GM19035 (cell line): Measurements from ENCODE around the gene KCNF1.

ENCODE experiments used
- ATAC-seq: cut with Tn5 transposase; IDR thresholded peaks from one replicate; pipeline ENCODE4 v1.9.1; 2021; ENCODE audit not compliant: unreplicated experiment

KCNF1 gene, protein sequence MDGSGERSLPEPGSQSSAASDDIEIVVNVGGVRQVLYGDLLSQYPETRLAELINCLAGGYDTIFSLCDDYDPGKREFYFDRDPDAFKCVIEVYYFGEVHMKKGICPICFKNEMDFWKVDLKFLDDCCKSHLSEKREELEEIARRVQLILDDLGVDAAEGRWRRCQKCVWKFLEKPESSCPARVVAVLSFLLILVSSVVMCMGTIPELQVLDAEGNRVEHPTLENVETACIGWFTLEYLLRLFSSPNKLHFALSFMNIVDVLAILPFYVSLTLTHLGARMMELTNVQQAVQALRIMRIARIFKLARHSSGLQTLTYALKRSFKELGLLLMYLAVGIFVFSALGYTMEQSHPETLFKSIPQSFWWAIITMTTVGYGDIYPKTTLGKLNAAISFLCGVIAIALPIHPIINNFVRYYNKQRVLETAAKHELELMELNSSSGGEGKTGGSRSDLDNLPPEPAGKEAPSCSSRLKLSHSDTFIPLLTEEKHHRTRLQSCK

DNA sequence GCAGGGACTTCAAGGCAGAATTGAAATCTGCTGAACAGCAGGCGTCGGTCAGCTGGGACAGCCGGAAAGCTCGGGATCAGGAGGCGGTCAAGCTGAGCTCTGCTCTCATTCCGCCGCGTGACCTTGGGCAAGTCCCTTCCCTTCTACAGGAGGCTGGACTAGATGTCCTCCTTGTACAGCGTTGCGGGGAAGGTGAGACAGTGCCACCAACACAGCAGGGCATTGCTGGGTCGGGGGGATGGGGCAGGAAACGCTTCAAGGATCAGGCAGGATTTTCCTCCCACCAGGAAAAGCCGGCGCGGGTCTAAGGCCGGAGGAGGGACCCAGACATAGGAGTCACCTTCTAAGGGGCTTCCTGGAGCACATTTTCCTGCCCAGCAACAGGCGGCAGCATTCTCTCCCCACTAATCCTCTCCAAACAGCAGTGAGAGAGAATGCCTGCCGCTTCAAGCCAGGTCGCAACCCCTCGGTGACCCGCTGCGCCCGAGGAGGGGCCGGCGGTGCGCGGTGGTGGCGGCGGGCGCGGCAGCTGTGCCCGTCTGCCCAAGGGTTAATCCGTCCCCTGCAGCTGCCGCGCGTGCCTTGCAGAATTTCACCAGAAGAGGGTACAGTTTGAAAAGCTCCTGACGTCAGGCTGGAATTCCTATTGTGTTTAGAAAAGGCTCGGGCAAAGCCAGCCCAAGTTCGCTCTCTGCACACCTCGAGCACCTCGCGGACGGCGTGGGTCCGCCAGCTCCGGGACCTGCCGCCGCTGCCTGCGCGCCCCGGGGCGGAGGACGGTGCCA lies at the start of gene KCNF1:
TSS of gene KCNF1 (plus strand) at position 644 of the 785 bp plus-strand sequence. CDS start 493 bp downstream, outside the sequence.
- no peak for ATAC-seq

DNA sequence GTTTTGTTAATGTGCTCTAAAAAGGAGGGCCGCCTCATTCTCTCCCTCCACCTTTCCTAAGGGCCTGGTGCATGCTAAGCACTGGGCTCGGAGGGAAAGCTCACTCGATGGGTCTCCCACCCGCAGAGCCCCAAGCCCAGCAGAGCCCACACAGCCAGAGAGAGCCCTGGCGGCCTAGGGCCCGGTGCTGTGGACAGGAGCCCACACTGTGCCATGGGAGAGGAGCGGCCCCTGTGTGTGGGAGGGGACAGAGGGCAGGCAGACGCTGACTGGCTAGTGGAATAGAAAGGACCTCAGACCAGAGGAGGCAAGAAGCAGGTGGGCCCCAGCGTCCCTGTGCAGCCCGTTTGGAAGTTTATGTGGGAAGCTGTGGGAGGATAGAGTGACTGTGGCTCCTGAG lies 49.4 kb upstream of the KCNF1 start:
- ATAC-seq = no peak

DNA sequence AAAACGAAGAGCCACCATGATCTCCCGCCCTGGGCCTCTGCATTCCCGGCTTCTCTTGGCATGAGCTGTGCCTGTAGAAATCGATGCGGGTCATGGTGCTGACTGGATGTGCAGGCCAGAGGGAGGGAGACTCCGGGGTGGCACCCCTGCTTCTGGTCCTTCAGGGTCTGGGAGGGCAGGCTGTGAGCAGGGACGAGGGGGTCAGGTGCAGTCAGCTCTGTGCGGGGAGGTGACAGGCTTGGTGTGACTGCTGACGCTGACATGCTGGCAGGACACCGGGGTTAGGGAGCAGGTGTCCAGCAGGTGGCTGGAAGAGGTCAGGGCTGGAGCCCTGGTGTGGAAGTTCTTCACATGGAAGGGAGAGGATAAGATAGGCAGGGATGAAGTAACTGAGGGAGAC lies 48.7 kb upstream of the KCNF1 start:
- no peak for ATAC-seq

DNA sequence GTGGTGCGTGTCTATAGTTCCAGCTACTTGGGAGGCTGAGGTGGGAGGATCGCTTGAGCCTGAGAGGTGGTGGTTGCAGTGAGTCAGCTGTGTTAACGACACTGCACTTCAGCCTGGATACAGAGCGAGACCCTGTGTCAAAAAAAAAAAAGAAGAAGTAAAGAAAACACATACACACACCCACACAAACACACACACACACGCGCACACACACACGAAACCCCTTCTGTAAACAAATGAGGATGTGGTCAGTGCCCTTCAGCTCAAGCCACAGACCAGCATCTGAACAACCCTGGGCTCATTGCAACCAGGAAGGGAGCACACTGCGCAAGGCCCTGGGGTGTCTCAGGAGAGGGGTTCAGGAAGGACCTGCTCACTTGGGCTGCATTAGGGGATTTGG lies 47.9 kb upstream of the KCNF1 start:
- ATAC-seq = peak; percentile 66

DNA sequence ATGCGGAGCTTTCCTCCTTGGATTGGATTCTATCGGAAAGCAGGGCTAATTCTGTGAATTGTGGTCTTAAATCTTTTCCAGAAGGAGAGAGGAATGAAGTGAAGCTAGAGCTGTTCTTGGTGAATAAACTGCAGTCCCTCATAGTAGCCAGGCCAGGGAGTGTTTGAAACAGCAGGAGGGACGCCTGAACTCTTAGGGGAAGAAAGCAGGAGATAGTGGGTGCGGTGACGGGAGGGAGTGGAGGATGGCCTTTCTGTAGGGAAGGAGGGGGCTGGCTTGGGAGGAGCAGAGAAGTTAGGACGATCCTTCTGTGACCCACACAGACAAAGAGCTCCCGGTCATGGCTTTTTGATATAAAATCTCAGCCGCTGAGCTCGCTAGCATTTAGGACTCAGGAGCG lies 47.5 kb upstream of the KCNF1 start:
- ATAC-seq = no peak

DNA sequence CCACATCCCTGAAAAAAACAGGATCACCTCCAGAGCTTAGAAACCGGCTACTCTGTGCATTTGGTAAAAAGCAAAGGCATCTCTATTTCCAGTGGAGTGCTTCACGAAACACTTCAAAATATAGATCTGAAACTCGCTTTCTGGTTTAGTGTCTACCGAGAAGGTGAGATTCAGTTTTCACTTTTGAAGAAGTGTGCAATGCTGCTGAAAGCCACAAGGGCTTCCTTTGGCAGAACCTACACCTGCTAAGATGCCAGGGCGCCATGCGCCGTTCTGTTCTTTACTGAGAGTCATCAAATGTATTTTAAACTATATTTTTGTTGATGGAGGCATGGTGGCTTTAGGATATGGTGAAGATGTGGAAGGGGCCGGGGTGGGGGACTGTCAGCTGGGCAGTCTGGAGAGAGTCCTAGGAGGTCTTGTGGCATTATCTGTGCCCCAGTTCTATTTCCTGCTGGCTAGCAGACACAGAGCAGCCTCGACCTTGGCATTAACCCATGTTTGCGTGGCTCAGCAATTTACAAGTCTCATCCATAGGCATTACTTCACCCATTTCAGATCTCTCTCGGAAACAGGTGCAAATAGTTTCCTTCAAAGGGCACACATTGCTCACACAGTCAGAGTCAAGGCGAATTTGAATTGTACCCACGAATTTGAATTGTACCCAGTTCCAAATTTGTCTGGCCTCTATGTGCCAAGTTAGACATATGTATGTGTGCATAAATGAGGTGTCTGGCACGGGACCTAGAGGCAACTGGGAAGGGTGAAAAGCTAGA lies 46.7 kb upstream of the KCNF1 start:
- peak; percentile 92 for ATAC-seq

DNA sequence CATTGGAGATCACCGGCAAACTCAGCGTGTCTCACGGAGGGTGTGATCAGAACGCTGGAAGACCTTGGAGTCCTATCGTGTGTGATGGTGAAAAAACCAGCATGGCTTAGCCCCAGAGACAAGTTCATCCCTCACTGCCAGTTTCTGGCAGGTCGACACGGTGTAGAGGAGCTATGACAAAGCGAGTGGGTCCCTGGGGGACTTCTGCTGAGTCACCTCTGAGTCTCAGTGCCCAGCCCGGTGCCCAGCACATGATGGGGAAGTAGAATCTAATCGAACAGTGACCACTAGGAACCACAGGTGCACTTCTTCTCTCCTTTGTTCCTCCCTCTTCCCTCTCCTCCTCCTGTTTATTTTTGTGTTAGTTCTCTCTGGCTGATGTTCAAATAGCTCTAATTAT lies 45.9 kb upstream of the KCNF1 start:
- ATAC-seq = no peak

DNA sequence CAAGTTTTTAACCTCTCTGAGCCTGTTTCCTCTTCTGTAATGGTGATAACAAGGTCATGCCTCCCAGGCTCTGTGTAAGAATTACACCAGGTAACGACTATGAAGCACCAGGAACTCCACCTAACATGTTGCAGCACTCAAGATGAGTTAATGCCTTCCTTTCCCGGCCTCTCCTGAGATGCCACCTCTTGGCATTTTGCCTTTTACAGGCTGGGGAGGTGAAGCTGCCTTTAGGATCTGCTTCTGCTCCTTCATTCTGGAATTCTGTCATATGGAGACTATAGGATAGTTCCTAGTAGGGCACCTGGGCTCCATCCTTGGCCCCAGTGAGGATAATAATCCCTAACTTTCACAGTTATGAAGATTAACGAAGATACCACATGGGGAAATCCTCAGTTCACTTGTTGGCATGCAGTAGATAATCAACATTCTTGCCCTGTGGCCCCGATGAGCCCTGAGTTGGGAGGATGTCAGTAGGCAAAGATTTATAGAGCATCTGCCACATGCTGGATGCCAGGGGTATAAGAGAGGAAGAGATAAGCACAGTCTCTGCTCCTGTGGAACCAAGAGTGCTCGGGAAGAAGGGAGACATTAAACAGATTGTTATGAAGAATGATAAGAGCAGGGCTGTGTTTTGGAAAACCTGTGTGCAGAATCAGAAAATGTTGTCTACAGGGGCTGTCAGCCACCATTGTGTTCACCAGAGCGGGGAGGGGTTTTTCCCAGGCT lies 43.9 kb upstream of the KCNF1 start:
- ATAC-seq = no peak

DNA sequence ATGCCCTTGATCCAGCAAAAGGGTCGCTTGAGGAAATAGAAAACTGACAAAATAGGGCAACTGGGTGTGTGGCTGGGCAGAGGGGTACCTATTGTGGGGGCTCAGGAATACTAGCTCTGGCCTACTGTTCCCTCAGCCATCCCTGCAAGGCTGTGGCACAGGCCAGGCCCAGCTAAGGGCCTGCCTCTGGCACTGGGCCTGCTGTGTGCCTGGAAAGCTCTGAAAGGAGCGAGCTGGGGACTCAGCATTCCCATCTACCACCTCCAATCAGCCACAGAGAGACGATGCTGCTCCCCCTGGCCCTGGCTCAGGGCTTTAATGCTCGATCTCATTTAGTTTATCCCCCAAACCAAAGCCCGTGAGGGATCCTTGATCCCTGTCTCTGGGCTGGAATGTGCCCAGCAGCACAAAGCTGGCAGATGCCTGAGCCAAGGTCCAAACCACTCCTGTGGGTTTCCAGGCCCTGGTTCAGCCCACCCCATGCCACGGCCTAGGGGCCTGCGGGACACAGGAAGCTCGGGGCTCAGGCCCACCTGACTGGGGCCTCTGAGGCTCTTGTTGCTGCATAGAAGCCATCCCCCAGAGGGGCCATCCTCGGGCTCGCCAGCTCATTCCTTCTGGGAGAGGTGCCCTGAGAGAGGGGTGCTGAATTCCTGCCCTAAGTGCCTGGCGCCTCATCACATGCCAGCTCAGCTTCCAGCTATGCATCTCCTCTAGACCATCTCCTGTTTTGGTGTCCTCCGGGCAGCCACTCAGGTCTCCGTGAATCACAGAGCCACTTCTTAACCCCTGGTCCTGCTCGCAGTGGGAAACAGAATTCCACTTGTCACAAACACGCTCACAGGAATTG lies 43.0 kb upstream of the KCNF1 start:
- ATAC-seq = no peak

DNA sequence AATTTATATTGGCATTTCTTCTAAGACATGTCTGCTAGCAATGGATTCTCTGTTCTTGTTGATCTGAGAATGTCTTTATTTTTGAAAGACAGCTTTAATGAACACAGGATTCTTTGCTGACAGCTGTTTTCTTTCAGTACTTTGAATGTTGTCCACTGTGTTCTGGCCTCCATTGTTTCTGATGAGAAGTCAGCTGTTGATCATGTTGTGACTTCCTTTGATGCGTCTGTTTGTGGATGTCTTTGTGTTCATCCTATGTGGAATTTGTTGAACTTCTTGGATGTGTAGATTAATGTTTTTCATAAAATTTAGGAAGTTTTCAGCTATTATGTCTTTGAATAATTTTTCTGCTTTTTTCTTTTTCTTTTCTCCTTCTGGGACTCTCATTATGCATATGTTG lies 39.8 kb upstream of the KCNF1 start:
- no peak for ATAC-seq

DNA sequence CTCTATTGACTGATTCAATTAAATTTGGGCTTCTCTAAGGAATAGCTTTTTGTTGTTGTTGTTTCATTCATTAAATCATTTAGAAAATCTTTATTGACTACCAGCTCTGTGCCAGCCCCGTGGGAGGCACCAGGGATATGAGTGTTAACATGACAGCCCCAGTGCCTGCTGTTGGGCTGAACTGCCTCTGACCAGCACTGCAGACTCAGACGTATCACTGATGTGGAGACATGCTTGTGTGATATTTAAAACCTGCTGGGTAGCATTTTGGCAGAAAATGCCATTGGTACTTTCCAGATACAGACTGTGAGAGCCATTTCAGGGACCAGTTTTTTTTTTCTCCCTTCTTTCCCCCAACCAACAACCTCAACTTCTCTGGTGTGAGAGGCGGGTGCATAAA lies 38.6 kb upstream of the KCNF1 start:
- no peak for ATAC-seq

DNA sequence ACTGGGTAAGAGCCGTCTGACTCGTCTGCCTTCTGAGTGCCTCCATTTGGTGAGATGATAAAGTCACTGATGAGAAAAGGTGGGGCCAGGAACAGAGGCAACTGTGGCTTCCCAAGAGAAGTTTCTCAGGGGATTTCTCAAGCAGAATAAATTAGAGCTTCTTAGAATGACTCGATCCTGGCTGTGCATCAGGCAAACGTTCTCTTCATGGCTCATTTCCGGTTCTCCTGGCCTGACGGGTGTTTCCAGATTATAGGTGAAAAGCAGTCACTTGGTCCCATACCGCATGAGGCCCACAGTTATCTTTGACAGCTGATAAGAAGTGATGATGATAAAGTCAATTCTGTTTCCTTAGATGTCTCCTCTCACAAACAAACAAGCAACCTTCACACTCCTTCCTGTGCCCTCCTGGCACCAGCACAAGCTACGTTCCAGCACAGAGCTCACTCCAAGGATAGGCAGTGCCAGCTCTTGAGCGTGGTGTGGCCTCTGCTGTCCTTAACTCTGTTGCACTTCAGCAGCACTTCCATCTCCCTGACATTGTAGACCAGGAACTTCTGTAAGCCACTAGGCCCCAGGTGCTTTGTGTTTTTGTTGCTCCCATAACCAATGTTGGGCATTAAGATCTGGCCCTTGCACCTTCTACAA lies 37.8 kb upstream of the KCNF1 start:
- ATAC-seq = no peak

DNA sequence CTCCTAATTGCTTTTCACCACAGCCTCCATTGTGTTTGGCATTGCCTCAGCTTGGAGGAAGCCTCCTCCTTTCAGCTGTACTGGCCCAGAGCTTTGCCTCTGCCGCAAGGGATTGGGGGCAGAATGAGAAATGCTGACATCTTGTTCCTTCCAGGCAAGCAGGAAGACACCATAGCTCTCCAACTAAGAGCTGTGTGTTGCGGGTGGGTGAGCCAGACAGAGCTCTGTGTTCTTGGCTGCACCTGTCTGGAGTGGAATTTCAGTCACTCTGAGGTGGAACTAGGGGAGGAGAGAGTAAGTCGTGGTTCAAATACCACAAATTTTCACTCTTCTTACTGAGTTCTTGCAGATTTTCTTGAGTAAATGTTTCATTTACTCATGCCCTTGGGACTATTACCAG lies 36.6 kb upstream of the KCNF1 start:
- ATAC-seq = no peak

DNA sequence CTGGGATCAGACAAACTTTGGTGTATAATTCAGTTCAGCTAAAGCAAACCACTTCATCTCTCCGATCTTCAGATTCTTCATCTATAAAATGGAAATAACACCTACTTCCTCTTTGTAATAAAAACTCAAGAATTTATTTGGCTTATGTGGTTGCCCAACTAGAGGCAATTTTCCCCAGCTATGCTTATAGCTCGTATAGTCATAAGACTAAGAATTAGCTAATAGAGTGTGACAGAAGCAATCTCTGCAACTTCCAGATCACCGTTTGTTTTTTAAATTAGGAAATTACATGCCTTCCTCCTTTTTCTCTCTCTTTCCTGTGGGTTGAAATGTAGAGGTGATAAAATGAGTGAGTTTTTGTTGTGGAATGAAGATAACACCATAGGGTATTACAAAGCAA lies 35.3 kb upstream of the KCNF1 start:
- no peak for ATAC-seq

DNA sequence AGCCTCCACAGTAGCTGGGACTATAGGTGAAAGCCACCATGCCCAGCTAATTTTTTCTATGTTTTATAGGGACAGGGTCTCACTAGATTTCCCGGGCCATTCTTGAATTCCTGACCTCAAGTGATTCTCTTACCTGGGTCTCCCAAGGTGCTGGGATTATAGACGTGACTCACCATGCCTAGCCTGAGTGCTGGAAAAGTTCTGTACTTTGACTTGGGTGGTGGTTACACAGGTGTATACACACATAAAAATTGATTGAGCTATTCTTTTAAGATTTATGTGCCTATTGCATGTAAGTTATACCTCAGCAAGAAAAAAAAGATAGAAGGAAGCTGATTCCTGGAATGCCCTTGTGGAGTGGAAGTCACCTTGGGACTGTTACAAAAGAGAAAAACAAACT lies 34.8 kb upstream of the KCNF1 start:
- no peak for ATAC-seq

DNA sequence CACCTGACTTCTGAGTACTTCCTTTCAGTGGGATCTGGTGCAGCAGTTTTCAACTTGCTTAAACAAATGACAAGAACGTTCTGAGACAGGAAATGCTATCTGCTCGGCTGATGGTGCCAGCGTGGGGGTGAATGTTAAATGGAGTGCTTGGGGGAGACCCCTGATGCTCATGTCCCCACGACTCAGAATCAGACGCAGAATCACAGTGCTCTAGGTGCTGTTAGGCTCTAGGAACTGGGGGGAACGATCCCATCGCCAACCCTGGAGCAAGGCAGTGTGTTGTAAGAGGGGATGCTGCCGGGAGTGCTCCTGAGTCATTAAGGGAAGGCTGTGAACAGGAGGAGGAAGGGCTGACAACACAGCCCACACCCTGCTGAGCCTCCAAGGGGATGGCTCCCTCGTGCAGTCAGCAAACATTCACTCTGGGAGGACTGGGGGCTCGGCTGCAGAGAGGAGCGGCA lies 34.1 kb upstream of the KCNF1 start:
- no peak for ATAC-seq

DNA sequence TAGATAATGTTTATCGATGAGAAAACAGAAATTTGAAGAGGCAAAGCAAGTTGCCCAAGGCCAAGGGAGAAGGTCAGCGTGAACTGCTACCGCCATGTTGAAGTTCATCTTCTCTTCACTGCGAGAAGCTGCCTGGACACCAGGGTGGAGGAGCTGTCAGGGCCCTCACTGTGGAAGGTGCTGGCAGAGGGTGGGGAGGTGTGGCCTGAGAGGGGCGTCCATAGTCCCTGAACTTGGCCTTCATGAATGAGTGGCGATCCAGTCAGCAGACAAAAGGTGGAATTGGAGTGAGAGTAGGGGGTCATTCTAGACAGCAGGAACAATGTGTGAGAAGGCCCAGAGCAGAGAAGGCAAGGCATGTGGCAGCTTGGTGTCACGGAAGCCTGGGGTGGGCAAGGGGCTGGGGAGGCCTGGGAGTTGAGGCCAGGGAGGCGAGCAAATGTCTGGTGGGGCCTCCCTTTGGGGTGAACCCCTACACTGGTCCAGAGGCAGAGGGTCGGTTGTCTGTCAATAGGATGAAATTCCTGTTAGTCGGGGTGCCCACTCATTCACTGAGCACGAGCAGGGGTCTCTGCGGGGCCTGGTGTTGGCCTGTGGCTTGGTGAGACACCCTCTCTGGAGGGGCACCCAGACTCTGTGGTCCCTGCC lies 33.3 kb upstream of the KCNF1 start:
- no peak for ATAC-seq

DNA sequence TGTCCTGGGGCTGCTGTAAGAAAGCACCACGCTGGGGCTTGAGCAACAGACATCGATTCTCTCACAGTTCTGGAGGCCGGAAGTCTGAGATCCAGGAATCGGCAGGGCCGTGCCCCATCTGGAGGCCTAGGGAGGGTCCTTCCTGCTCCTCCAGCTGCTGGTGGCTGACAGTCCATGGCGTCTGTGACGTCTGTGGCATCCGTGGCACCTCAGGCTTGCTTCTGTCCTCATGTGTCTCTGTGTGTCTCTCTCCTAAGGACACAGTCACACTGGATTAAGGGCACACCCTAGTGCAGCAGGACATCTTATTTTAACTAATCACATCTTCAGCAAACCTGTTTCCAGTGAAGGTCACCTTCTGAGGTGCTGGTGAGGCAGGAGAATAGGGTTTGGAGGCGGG lies 32.6 kb upstream of the KCNF1 start:
- no peak for ATAC-seq
